Common myeloid progenitor, CD34-positive (primary cell): ENCODE results near the gene RADIL.

Source experiments
- CTCF ChIA-PET: fragments of 350-600 bp; sonication (Branson Sonifier 250); formaldehyde crosslinking; loops from one replicate; lab custom pipeline; 2021; ENCODE audit warnings: antibody characterized with exemption; lab: Charles Lee
- POLR2A ChIA-PET: fragments of 350-600 bp; sonication (Branson Sonifier 250); formaldehyde crosslinking; loops from one replicate; lab custom pipeline; 2021; ENCODE audit warnings: antibody characterized with exemption; lab: Charles Lee
- DNase-seq, 3 donors: peaks; one replicate each; pipeline versions ENCODE4 v3.0.0 to v3.0.0-alpha.2; 2013
- H3K27ac ChIP-seq, 2 experiments: 1 replicate in 1 of 2; 2 replicates in 1 of 2; pipeline ENCODE4 v1.7.0; 2013; ENCODE audit warnings: inconsistent platforms in 2 of 2, low read length in 2 of 2, mild to moderate bottlenecking in 2 of 2, low read depth in 1 of 2, moderate library complexity in 1 of 2; ENCODE audit not compliant: severe bottlenecking in 2 of 2, insufficient read depth in 1 of 2, poor library complexity in 1 of 2
- H3K27me3 ChIP-seq, 5 experiments: replicated peaks in 2 of 5; 1 replicate in 3 of 5; 2 replicates in 2 of 5; pipeline versions ENCODE4 v1.6.1 to v1.7.0; 2013; ENCODE audit warnings: low read length in 4 of 5, mild to moderate bottlenecking in 2 of 5, moderate library complexity in 2 of 5, inconsistent platforms in 1 of 5; ENCODE audit not compliant: insufficient read depth in 5 of 5, control insufficient read depth in 4 of 5
- H3K36me3 ChIP-seq, 4 experiments: 1 replicate in 2 of 4; 2 replicates in 2 of 4; pipeline versions ENCODE4 v1.6.1 to v1.7.0; 2013; ENCODE audit warnings: low read length in 3 of 4, control low read depth in 1 of 4, mild to moderate bottlenecking in 1 of 4; ENCODE audit not compliant: control insufficient read depth in 4 of 4, insufficient read depth in 4 of 4
- H3K4me1 ChIP-seq, 4 experiments: 1 replicate in 3 of 4; 2 replicates in 1 of 4; pipeline versions ENCODE4 v1.6.1 to v1.7.1; 2013; ENCODE audit warnings: low read length in 3 of 4, mild to moderate bottlenecking in 3 of 4, control low read depth in 1 of 4, inconsistent platforms in 1 of 4, moderate library complexity in 1 of 4; ENCODE audit not compliant: control insufficient read depth in 4 of 4, insufficient read depth in 4 of 4; ENCODE audit errors: control extremely low read depth in 1 of 4
- H3K4me3 ChIP-seq, 7 experiments: 1 replicate in 4 of 7; 2 replicates in 3 of 7; pipeline versions ENCODE4 v1.5.1 to v1.7.0; 2013; ENCODE audit warnings: mild to moderate bottlenecking in 7 of 7, low read length in 6 of 7, moderate library complexity in 6 of 7, inconsistent platforms in 2 of 7, low read depth in 2 of 7, control low read depth in 1 of 7; ENCODE audit not compliant: insufficient read depth in 4 of 7, control insufficient read depth in 1 of 7; ENCODE audit errors: extremely low read depth in 1 of 7
- H3K9me3 ChIP-seq, 5 experiments: 1 replicate in 4 of 5; 2 replicates in 1 of 5; pipeline versions ENCODE4 v1.6.1 to v1.7.1; 2013; ENCODE audit warnings: low read length in 4 of 5, mild to moderate bottlenecking in 2 of 5, inconsistent platforms in 1 of 5, low read depth in 1 of 5, moderate library complexity in 1 of 5; ENCODE audit not compliant: control insufficient read depth in 4 of 5, insufficient read depth in 2 of 5; ENCODE audit errors: control extremely low read depth in 1 of 5
- WGBS: methylation state at CpG from one replicate; pipeline ENCODE4 v1.1.5; 2013; ENCODE audit not compliant: insufficient coverage; 5-methylcytosine and 5-hydroxymethylcytosine counted together

RADIL gene

GRCh38 chr7:4775848-4776623 lies 107.5 kb downstream of the RADIL start:
- peak; percentile 63 to 95 (median 92) for DNase-seq
- H3K27ac ChIP-seq = peak overlapping the region; percentile 92 to 97
- WGBS = 13% methylated on average over 16 of the region's 32 CpGs

DNA sequence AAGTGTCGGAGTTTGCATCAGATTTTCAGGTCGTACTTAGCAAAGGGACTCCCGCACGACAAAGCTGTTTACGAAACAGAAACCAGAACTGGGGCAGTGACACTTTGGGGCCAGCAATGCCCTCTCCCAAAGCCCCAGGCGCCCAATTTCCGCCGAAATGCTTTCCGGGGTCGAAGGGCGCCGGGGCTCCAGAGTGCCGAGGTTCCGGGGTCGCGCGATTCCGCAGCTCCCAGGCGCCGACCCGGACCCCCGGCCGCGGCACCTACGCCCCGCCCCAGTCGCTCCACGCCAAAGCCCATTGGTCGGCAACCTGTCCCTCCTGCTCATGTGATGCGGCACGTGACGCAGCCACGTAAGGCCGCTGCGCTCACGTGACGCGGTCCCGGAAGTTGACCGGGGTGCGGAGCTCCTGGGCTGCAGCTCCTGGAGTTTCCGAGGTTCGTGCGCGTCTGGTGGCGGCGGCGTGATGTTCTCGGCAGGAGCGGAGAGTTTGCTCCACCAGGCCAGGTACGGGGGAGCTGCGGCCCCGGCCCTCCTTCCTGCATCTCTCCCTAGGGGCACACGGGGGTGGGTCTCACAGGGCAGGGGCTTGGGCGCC lies 108.2 kb downstream of the RADIL start, which contains the start of gene AP5Z1:
AP5Z1 (plus strand) TSS at position 374 of the 598 bp plus-strand sequence; CDS start at position 467, 93 bp downstream.
- CTCF ChIA-PET = interaction anchor here (0.7 to 4.2 kb wide), 4 partner anchors 14 to 29 kb away, joined by 3 to 36 read pairs (median 4); no protein-coding TSS in a partner anchor

More at GRCh38 chr7:4775848-4776623, 107.5 kb downstream of the RADIL start:
- ChIA-PET POLR2A (interaction anchor here (0.6 to 2.8 kb wide), 4 partner anchors 16 to 134 kb away, joined by 3 to 19 read pairs (median 6); no protein-coding TSS in a partner anchor), CTCF (interaction anchor here (0.7 to 4.2 kb wide), 3 partner anchors 13 to 22 kb away, joined by 3 to 36 read pairs (median 4); no protein-coding TSS in a partner anchor)
- Histone ChIP-seq H3K36me3 (peaks cover 2 to 18% (median 10%) of the 10 kb centered on the region in 4 experiments), H3K9me3 (no peaks in the 10 kb centered on the region), H3K4me3 (peak overlapping the region; percentile 90 to 99 (median 93)), H3K27me3 (no peaks in the 10 kb centered on the region), H3K4me1 (peaks cover 3 to 31% (median 25%) of the 10 kb centered on the region in 4 experiments)

GRCh38 chr7:4774658-4775249 lies 108.8 kb downstream of the RADIL start:
- WGBS = 14% methylated on average over 19 of the region's 24 CpGs
- POLR2A ChIA-PET = interaction anchor here (0.6 to 2.8 kb wide), 5 partner anchors 17 to 133 kb away, joined by 3 to 19 read pairs (median 3); no protein-coding TSS in a partner anchor
- H3K27ac ChIP-seq = peak overlapping the region; percentile 92 to 97
- H3K4me3 ChIP-seq = peak overlapping the region; percentile 90 to 99 (median 93)
- H3K27me3 ChIP-seq = no peaks in the 10 kb centered on the region
- H3K36me3 ChIP-seq = peaks cover 0 to 13% (median 8%) of the 10 kb centered on the region in 4 experiments
- CTCF ChIA-PET = interaction anchor here (0.6 to 4.2 kb wide), 4 partner anchors 17 to 480 kb away, joined by 3 to 36 read pairs (median 4); no protein-coding TSS in a partner anchor
- DNase-seq = peak; percentile 66 to 78 (median 77)
- H3K9me3 ChIP-seq = no peaks in the 10 kb centered on the region
- peaks cover 3 to 37% (median 28%) of the 10 kb centered on the region in 4 experiments for H3K4me1 ChIP-seq

More for the DNA sequence above, 108.2 kb downstream of the RADIL start, which contains the start of gene AP5Z1:
- peak; percentile 97 to 98 (median 98) for DNase-seq
- Histone ChIP-seq H3K27ac (peak within 1 kb of the TSS; percentile 92 to 97), H3K27me3 (no peaks in the 10 kb centered on the region), H3K4me3 (peak within 1 kb of the TSS; percentile 90 to 99 (median 93)), H3K4me1 (peaks cover 3 to 33% (median 25%) of the 10 kb centered on the region in 4 experiments), H3K9me3 (no peaks in the 10 kb centered on the region), H3K36me3 (peaks cover 0 to 13% (median 8%) of the 10 kb centered on the region in 4 experiments)
- POLR2A ChIA-PET = interaction anchor here (0.6 to 2.8 kb wide), 6 partner anchors 16 to 133 kb away, joined by 3 to 19 read pairs (median 4); no protein-coding TSS in a partner anchor
- 0% methylated on average over 54 of the region's 55 CpGs for WGBS

GRCh38 chr7:4774007-4774406 lies 109.5 kb downstream of the RADIL start:
- H3K27me3 ChIP-seq = no peaks in the 10 kb centered on the region
- H3K9me3 ChIP-seq = no peaks in the 10 kb centered on the region
- no peak for DNase-seq
- H3K4me3 ChIP-seq = peak overlapping the region in 5 of 7 experiments; percentile 90 to 99 (median 93)
- POLR2A ChIA-PET = interaction anchor here (2.8 kb wide), 1 partner anchor 18 kb away, joined by 19 read pairs; no protein-coding TSS in a partner anchor
- WGBS = 85% methylated on average over 12 of the region's 12 CpGs
- H3K36me3 ChIP-seq = peaks cover 0 to 13% (median 8%) of the 10 kb centered on the region in 4 experiments
- CTCF ChIA-PET = interaction anchor here (4.2 kb wide), 1 partner anchor 18 kb away, joined by 36 read pairs; no protein-coding TSS in a partner anchor
- peak overlapping the region in 1 of 2 experiments; percentile 97 for H3K27ac ChIP-seq
- peaks cover 3 to 45% (median 33%) of the 10 kb centered on the region in 4 experiments for H3K4me1 ChIP-seq

- no peak overlapping the region for H3K27ac ChIP-seq
- H3K27me3 ChIP-seq = no peaks in the 10 kb centered on the region
- ChIA-PET CTCF (no interaction called here), POLR2A (no interaction called here)
- H3K4me3 ChIP-seq = no peak overlapping the region
- peaks cover 3 to 50% (median 36%) of the 10 kb centered on the region in 4 experiments for H3K4me1 ChIP-seq
- no peak for DNase-seq
- 89% methylated on average over 5 of the region's 6 CpGs for WGBS
- H3K36me3 ChIP-seq = peaks cover 6 to 22% (median 12%) of the 10 kb centered on the region in 4 experiments
- H3K9me3 ChIP-seq = no peaks in the 10 kb centered on the region
Observed at GRCh38 chr7:4772306-4772705, 111.2 kb downstream of the RADIL start.

GRCh38 chr7:4771737-4772136 lies 111.8 kb downstream of the RADIL start:
- ChIA-PET POLR2A (no interaction called here), CTCF (no interaction called here)
- no peak for DNase-seq
- H3K9me3 ChIP-seq = no peaks in the 10 kb centered on the region
- no peak overlapping the region for H3K27ac ChIP-seq
- H3K4me3 ChIP-seq = no peak overlapping the region
- H3K27me3 ChIP-seq = no peaks in the 10 kb centered on the region
- WGBS = 93% methylated on average over 8 of the region's 9 CpGs
- peaks cover 5 to 24% (median 14%) of the 10 kb centered on the region in 4 experiments for H3K36me3 ChIP-seq
- peaks cover 2 to 46% (median 34%) of the 10 kb centered on the region in 4 experiments for H3K4me1 ChIP-seq
